HG03097 (cell line): ENCODE measurements around the gene KRTAP12-1.
"Not testable (repeated sequence)": the region's sequence is repeated elsewhere in the genome, so short reads cannot be mapped to it uniquely, and the experiment has no call there.

Experiments
- ATAC-seq: cut with Tn5 transposase; IDR thresholded peaks from one replicate; pipeline ENCODE4 v1.9.1; 2021; ENCODE audit not compliant: unreplicated experiment, low FRiP score

Gene KRTAP12-1

GRCh38 chr21:44648557-44649311, 33.2 kb downstream of the KRTAP12-1 start:
- no peak for ATAC-seq

DNA sequence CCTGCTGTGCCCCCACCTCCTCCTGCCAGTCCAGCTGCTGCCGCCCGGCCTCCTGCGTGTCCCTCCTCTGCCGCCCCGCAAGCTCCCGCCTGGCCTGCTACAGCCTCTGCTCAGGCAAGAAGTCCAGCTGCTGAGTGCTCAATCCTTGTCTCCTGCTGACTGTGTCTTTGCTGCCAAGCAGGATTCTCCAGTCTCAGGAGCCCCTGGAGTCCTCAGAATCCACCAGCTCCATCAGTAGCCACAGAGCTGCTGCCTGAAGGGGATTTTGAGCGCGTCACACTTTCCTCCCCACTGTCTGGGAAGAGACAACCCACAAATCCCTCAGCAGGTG, 34.8 kb downstream of the KRTAP12-1 start:
- ATAC-seq, result no peak

DNA sequence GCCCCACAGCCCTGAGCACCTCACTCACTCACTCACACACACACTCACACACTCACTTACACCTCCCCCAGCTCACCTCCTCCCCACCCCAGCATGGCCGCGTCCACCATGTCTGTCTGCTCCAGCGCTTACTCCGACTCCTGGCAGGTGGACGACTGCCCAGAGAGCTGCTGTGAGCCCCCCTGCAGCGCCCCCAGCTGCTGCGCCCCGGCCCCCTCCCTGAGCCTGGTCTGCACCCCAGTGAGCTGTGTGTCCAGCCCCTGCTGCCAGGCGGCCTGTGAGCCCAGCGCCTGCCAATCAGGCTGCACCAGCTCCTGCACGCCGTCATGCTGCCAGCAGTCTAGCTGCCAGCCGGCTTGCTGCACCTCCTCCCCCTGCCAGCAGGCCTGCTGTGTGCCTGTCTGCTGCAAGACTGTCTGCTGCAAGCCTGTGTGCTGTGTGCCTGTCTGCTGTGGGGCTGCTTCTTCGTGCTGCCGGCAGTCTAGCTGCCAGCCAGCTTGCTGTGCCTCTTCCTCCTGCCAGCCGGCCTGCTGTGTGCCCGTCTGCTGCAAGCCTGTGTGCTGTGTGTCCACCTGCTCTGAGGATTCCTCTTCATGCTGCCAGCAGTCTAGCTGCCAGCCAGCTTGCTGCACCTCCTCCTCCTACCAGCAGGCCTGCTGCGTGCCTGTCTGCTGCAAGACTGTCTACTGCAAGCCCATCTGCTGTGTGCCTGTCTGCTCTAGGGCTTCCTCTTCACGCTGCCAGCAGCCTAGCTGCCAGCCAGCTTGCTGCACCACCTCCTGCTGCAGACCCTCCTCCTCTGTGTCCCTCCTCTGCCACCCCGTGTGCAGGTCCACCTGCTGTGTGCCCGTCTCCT, 35.4 kb downstream of the KRTAP12-1 start, which contains the start of gene KRTAP10-11:
KRTAP10-11 (plus strand) TSS at position 49 of the 856 bp plus-strand sequence; CDS start at position 94, 45 bp downstream.
- not testable (repeated sequence) for ATAC-seq

GRCh38 chr21:44644878-44645277, 37.1 kb downstream of the KRTAP12-1 start:
- no peak for ATAC-seq

DNA sequence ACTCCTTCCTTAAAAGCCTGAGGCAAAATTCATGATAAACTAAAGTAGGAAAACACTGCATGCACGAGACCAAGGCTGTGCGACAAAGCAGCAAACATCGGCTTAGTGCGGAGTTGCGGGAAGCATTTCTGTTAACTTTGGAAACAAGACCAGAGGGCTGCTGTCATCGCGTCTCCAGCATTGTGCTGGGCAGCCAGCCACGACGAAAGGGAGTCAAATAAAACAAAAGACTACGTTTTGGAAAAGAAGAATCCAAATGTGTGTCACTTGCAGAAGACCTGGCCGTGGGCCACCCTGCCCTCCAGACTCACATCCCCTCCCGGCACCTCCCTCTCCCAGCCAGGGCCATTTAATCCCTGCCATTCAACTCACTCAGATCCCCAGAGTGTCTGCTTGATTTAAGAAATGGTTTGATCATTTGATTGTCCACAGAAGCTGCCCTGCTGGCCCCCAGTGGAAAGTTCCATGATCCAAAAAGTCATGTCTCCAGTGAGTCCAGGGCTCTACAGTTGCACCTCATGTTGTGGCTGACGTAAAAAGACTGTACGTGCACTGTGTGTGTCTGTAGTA, 38.1 kb downstream of the KRTAP12-1 start:
- ATAC-seq, result no peak

- no peak for ATAC-seq
Observed at GRCh38 chr21:44640761-44641160, 41.2 kb downstream of the KRTAP12-1 start.

DNA sequence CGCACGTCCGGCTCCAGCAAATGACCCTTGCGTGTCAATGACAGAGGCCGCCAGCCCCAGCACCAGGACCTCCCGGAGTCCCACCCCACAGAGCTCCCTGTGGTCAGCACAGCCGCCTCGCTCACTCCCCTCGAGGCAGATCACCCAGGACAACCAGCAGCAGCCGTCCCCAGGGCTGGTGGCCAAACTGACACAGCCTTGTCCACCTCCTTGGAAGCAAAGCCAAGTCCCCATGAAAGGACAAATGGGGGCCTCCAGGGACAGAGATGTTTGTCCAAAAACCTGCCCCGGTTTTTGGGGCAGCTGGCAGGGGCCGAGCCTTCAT, 42.7 kb downstream of the KRTAP12-1 start:
- ATAC-seq, result no peak

DNA sequence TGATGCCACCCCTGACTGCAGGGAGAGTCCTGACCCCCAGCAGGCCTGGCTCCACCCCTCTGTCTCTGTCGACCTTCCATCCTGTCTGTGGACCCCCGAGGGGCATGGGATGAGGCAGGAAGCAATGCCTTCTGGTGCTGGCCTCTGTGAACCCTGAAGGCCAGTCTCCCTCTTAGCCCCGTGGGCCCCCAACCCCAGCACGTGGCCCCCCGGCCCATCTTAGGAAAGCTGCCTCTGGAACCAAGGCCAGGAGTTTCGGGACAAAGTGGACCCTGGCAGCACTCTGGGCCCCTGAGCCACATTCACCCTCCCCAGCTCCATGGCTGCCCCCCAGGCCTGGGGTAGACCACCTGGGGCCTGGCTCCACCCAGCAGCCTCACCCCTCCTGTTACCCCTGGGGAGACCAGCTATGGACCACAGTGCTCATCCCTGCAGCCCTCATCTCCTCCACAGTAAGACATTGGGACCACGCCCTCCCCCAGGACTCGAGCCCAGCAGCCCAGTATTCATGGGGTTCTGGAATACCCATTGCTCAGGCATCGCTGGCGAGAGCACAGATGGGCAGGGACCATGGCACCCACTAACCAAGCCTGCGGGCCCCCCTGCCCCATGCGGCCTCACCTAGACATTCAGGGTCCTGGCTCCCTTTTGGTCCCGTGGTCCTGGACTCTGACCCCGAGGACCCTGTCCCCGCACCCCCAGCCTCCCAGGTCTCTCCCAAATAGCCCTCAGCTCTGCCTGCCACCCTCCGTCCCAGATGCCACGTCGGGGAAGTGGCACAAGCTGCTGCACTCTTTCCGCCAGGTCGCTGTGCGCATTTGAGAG, 43.2 kb downstream of the KRTAP12-1 start:
- not testable (repeated sequence) for ATAC-seq

DNA sequence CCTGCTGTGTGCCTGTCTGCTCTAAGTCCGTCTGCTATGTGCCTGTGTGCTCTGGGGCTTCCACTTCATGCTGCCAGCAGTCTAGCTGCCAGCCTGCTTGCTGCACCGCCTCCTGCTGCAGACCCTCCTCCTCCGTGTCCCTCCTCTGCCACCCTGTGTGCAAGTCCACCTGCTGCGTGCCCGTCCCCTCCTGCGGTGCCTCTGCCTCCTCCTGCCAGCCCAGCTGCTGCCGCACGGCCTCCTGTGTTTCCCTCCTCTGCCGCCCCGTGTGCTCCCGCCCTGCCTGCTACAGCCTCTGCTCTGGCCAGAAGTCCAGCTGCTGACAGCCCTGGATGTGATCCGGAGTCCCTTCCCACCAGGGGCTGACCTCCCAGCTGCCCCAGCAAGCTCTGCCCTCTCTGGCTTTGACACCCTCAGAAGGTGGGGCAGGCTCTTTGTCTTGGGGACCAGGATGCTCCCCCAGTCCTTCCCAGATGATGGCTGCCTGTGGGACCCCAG, 44.1 kb downstream of the KRTAP12-1 start:
- not testable (repeated sequence) for ATAC-seq

DNA sequence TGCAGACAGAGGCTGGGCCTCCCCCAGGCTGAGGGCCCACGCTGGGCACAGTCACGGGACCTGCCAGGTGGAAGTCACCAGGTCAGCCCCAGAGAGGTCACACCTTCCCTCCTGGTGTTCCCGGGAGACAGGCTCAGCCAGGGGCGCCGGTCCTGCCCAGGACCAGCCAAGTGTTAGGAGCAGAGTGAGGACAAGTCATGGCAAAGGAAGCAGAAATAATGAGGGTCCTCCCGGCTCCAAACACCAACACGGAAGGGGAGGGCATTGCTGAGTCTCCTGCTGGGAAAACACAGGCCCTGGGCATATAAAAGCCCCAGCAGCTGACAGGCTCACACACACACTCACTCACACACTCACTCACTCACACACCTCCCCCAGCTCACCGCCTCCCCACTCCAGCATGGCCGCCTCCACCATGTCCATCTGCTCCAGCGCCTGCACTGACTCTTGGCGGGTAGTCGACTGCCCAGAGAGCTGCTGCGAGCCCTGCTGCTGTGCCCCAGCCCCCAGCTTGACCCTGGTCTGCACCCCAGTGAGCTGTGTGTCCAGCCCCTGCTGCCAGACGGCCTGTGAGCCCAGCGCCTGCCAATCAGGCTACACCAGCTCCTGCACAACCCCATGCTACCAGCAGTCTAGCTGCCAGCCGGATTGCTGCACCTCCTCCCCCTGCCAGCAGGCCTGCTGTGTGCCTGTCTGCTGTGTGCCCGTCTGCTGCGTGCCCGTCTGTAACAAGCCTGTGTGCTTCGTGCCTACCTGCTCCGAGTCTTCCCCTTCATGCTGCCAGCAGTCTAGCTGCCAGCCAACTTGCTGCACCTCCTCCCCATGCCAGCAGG, 44.7 kb downstream of the KRTAP12-1 start, which contains the start of gene KRTAP10-10:
KRTAP10-10 (plus strand) TSS at position 339 of the 833 bp plus-strand sequence; CDS start at position 401, 62 bp downstream.
- ATAC-seq, result no peak

GRCh38 chr21:44636209-44637017, 45.5 kb downstream of the KRTAP12-1 start:
- ATAC-seq, result no peak

GRCh38 chr21:44632067-44632466, 49.9 kb downstream of the KRTAP12-1 start:
- no peak for ATAC-seq
